Tibial nerve (tissue), 3 donors: ENCODE measurements around the gene SLC43A2.

Experiments
- CTCF ChIP-seq, 5 experiments: fragments of 200-600 bp in 3 of 5; fragments of 450-650 bp in 2 of 5; sonication (generic) in 3 of 5; IDR thresholded peaks; one replicate each; pipeline ENCODE4 v1.5.1; 2016 to 2019; ENCODE audit warnings: antibody characterized with exemption in 5 of 5, mild to moderate bottlenecking in 3 of 5, moderate library complexity in 2 of 5
- POLR2A ChIP-seq, 2 donors: fragments of 450-650 bp; IDR thresholded peaks; one replicate each; pipeline ENCODE4 v1.6.1; 2017; ENCODE audit warnings: antibody characterized with exemption in 2 of 2, mild to moderate bottlenecking in 2 of 2, moderate library complexity in 2 of 2

- TF ChIP-seq CTCF (IDR thresholded peaks at IDR 0.05) (no peak), POLR2A (IDR thresholded peaks at IDR 0.05) (no peak)
Observed at GRCh38 chr17:1597861-1598342, 30.7 kb downstream of the SLC43A2 start.
